Endothelial cell of umbilical vein (primary cell): ENCODE data around the gene ANO7. TPM values are rescaled to one million over a fixed set of nuclear protein-coding genes. Genes with fewer than 3 reads are reported as not detected.

Source experiments
- BruUV-seq: library from RNA; stranded (reverse); fragments of 400-500 nt; replicated peaks from 2 replicates; lab custom pipeline; 2021; lab: Mats Ljungman, UMichigan
- CTCF ChIA-PET: fragments of 300-600, 350-600 bp; sonication (Branson Sonifier 250); formaldehyde crosslinking; loops from one replicate; lab custom pipeline; 2021; ENCODE audit warnings: antibody characterized with exemption, inconsistent platforms; lab: Charles Lee
- POLR2A ChIA-PET: fragments of 300-600, 350-600 bp; sonication (Branson Sonifier 250); formaldehyde crosslinking; loops from one replicate; lab custom pipeline; 2021; ENCODE audit warnings: antibody characterized with exemption, inconsistent platforms; lab: Charles Lee
- DNase-seq: peaks from one replicate; pipeline ENCODE4 v3.0.0-alpha.2; 2011; ENCODE audit warnings: low read depth, low spot score
- FAIRE-seq: peaks from 2 replicates; lab custom pipeline; 2011; peaks lifted over from hg19 to GRCh38; lab: Jason Lieb, UNC
- H2AFZ ChIP-seq: 2 replicates; pipeline ENCODE4 v1.6.0; 2012; ENCODE audit warnings: low read depth, low read length, control low read depth, inconsistent platforms
- H3K27ac ChIP-seq: 2 replicates; pipeline ENCODE4 v1.5.1; 2011; ENCODE audit warnings: low read depth, mild to moderate bottlenecking, control low read depth, low read length, moderate library complexity; ENCODE audit not compliant: insufficient read depth
- H3K27me3 ChIP-seq, 2 experiments: 2 replicates each; pipeline versions ENCODE4 v1.6.0 to v1.6.1; 2011; ENCODE audit warnings: low read length in 2 of 2, mixed read lengths in 1 of 2; ENCODE audit not compliant: control insufficient read depth in 2 of 2, insufficient read depth in 2 of 2
- H3K36me3 ChIP-seq, 2 experiments: 2 replicates in 1 of 2; 3 replicates in 1 of 2; pipeline ENCODE4 v1.5.1; 2011; ENCODE audit warnings: low read length in 2 of 2, mild to moderate bottlenecking in 1 of 2, moderate library complexity in 1 of 2; ENCODE audit not compliant: control insufficient read depth in 2 of 2, insufficient read depth in 2 of 2; ENCODE audit errors: extremely low read depth in 1 of 2
- H3K4me1 ChIP-seq: 3 replicates; pipeline ENCODE4 v1.5.1; 2011; ENCODE audit warnings: mild to moderate bottlenecking, low read length; ENCODE audit not compliant: control insufficient read depth, insufficient read depth; ENCODE audit errors: extremely low read depth
- H3K4me2 ChIP-seq: 2 replicates; pipeline ENCODE4 v1.6.1; 2011; ENCODE audit warnings: low read length, control low read depth, mixed read lengths; ENCODE audit not compliant: insufficient read depth
- H3K4me3 ChIP-seq, 3 experiments: fragments of 200-600 bp in 1 of 3; sonication (generic), shearing (Covaris generic) in 1 of 3; replicated peaks in 1 of 3; 2 replicates each; pipeline ENCODE4 v1.5.1; 2011 to 2016; ENCODE audit warnings: control low read depth in 3 of 3, low read length in 3 of 3, mild to moderate bottlenecking in 2 of 3, inconsistent platforms in 1 of 3, low read depth in 1 of 3, moderate library complexity in 1 of 3; ENCODE audit not compliant: insufficient read depth in 1 of 3
- H3K79me2 ChIP-seq: 2 replicates; pipeline ENCODE4 v1.6.0; 2012; ENCODE audit warnings: low read length, inconsistent platforms; ENCODE audit not compliant: control insufficient read depth, insufficient read depth
- H3K9ac ChIP-seq: replicated peaks from 2 replicates; pipeline ENCODE3; 2011; ENCODE audit warnings: low read length, control low read depth; ENCODE audit not compliant: insufficient read depth; ENCODE audit errors: extremely low read depth
- H3K9me1 ChIP-seq: replicated peaks from 3 replicates; pipeline ENCODE4 v1.6.0; 2011; ENCODE audit warnings: mild to moderate bottlenecking, low read length; ENCODE audit not compliant: control insufficient read depth, insufficient read depth; ENCODE audit errors: extremely low read depth
- H3K9me3 ChIP-seq: replicated peaks from 2 replicates; pipeline ENCODE4 v1.5.1; 2012; ENCODE audit warnings: low read length, inconsistent platforms; ENCODE audit not compliant: control insufficient read depth, insufficient read depth
- H4K20me1 ChIP-seq: replicated peaks from 2 replicates; pipeline ENCODE3; 2011; ENCODE audit warnings: mild to moderate bottlenecking, low read length; ENCODE audit not compliant: control insufficient read depth, insufficient read depth; ENCODE audit errors: extremely low read depth
- CTCF ChIP-seq, 2 donors: IDR thresholded peaks; 1 replicate in 1 of 2; 2 replicates in 1 of 2; pipeline ENCODE4 v1.5.1; 2011; ENCODE audit warnings: low read length in 2 of 2, mild to moderate bottlenecking in 2 of 2, moderate library complexity in 2 of 2, control low read depth in 1 of 2, inconsistent platforms in 1 of 2, low read depth in 1 of 2; ENCODE audit not compliant: insufficient read depth in 1 of 2; ENCODE audit errors: extremely low read depth in 1 of 2
- EZH2 ChIP-seq: IDR thresholded peaks from 2 replicates; pipeline ENCODE4 v1.6.1; 2012; ENCODE audit warnings: borderline replicate concordance, low read depth, mild to moderate bottlenecking, moderate library complexity, low read length, inconsistent platforms; ENCODE audit not compliant: severe bottlenecking
- FOS ChIP-seq: IDR thresholded peaks from 2 replicates; pipeline ENCODE4 v1.6.1; 2011; ENCODE audit warnings: mild to moderate bottlenecking, low read length, moderate library complexity, borderline replicate concordance; ENCODE audit not compliant: insufficient read depth
- GATA2 ChIP-seq: IDR thresholded peaks from 2 replicates; pipeline ENCODE4 v1.7.0; 2011; ENCODE audit warnings: low read depth, mild to moderate bottlenecking, moderate library complexity, mixed read lengths, low read length; ENCODE audit not compliant: insufficient read length, insufficient read depth
- JUN ChIP-seq: IDR thresholded peaks from 2 replicates; pipeline ENCODE4 v1.6.1; 2011; ENCODE audit warnings: borderline replicate concordance, low read depth; ENCODE audit not compliant: insufficient read length, insufficient read depth
- MYC ChIP-seq: IDR thresholded peaks from one replicate; pipeline ENCODE4 v1.6.1; 2011; ENCODE audit warnings: mild to moderate bottlenecking, low read depth, low read length
- POLR2A ChIP-seq: IDR thresholded peaks from 2 replicates; pipeline ENCODE4 v1.6.1; 2012; ENCODE audit warnings: low read depth, mild to moderate bottlenecking, control low read depth, low read length
- POLR2AphosphoS5 ChIP-seq: IDR thresholded peaks from 2 replicates; pipeline ENCODE4 v1.6.1; 2012; ENCODE audit warnings: low read depth, mild to moderate bottlenecking, control low read depth, low read length, moderate library complexity; ENCODE audit not compliant: insufficient read depth
- dilution Hi-C: fragments of 300-500 bp; cut with MboI; formaldehyde crosslinking; loops from one replicate; pipeline ENCODE4 v1.15.0; 2019; ENCODE audit warnings: low sequenced_read_pairs; ENCODE audit not compliant: extremely low pct_ligation_motif_present
- intact Hi-C: fragments of 100-400 bp; cut with micrococcal nuclease; formaldehyde crosslinking; loops from one replicate; pipeline ENCODE4 v1.10.0; 2022
- polyA plus RNA-seq, 4 experiments: library from polyadenylated mRNA; depleted of rRNA in 3 of 4; stranded (reverse) in 3 of 4; unstranded in 1 of 4; fragments of >200 nt; gene quantifications; 2 replicates each; pipeline versions ENCODE4 v1.2.1 to v1.2.3, GENCODE V29; 2011 to 2012; ENCODE audit warnings: missing spikeins in 1 of 4
- total RNA-seq: library from RNA; stranded (reverse); gene quantifications from 2 replicates; pipeline ENCODE4 v1.2.3, GENCODE V29; 2021
- TF ChIP-seq, protein P1 (sequence below): IDR thresholded peaks from 2 replicates; pipeline ENCODE4 v1.6.1; 2011; ENCODE audit not compliant: insufficient read depth, insufficient read length

The ANO7 gene
- total and polyA plus RNA-seq, 2 donors (not counting 3 experiments of a cell fraction or from before 2014, with no cell fraction given), result 0.81 to 2.5 TPM

DNA sequence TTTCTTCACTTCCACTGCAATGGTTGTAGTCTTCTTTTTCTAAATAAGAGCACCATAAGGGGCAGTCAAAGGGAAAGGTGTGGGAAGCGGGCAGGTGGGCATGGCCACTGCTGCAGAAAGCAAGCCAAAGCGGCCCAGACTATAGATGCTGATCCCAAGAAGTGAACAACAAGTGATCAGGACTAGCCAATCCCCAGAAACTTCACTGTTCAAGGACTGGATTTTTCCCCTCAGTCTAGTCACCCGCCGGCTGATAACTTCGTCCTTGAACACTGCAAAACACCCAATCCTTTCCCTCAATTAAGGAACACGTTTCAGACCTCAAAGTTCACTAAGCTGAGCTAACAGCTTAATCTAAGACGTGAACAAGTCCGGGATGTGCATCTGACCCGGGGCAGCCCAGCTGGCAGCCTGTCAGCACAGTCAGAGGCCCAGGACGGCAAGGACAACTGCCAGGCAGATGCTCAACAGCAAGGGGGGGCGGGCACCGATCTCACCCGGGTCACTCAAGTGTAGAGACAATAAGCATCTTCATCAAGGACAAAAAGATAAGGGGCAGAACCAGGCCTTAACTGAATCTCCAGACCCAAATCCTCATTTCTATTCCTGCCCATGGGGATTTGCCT is 67.2 kb downstream of the ANO7 start:
- Histone ChIP-seq H3K79me2 (peaks cover 13% of the 10 kb centered on the region), H3K9me3 (no peaks in the 10 kb centered on the region), H3K36me3 (peaks cover 36 to 55% of the 10 kb centered on the region in 2 experiments), H3K27me3 (no peaks in the 10 kb centered on the region), H3K27ac (no peak overlapping the region), H3K9me1 (no peaks in the 10 kb centered on the region), H3K4me3 (no peak overlapping the region), H3K9ac (no peak overlapping the region), H3K4me1 (peaks cover 11% of the 10 kb centered on the region), H4K20me1 (no peaks in the 10 kb centered on the region), H2AFZ (no peak overlapping the region), H3K4me2 (no peak overlapping the region)
- CTCF ChIA-PET, result no interaction called here
- BruUV-seq, result no TSS peak
- POLR2A ChIA-PET, result no interaction called here
- no peak for TF ChIP-seq MYC
- dilution Hi-C loops (no loop called here), intact Hi-C loops (no loop called here)
- DNase-seq, result no peak
- FAIRE-seq, result no peak

- no peaks in the 10 kb centered on the region for H3K27me3 ChIP-seq
- H2AFZ ChIP-seq, result no peak overlapping the region
- CTCF ChIA-PET, result no interaction called here
- no peak overlapping the region for H3K4me2 ChIP-seq
- no peak overlapping the region for H3K9ac ChIP-seq
- BruUV-seq, result TSS peak; percentile 68
- peaks cover 14% of the 10 kb centered on the region for H3K79me2 ChIP-seq
- H3K9me3 ChIP-seq, result no peaks in the 10 kb centered on the region
- intact Hi-C loops (no loop called here), dilution Hi-C loops (no loop called here)
- no peak for DNase-seq
- H3K36me3 ChIP-seq, result peaks cover 33 to 53% of the 10 kb centered on the region in 2 experiments
- no peak overlapping the region for H3K4me3 ChIP-seq
- no peaks in the 10 kb centered on the region for H4K20me1 ChIP-seq
- H3K27ac ChIP-seq, result no peak overlapping the region
- no peaks in the 10 kb centered on the region for H3K9me1 ChIP-seq
- H3K4me1 ChIP-seq, result peaks cover 11% of the 10 kb centered on the region
- no peak for FAIRE-seq
- TF ChIP-seq FOS (no peak), MYC (no peak), EZH2 (no peak), GATA2 (no peak), JUN (no peak), POLR2AphosphoS5 (no peak), POLR2A (no peak), CTCF (IDR thresholded peaks at IDR 0.05; ENCODE audit: extremely low read depth in 1 of 2, insufficient read depth in 1 of 2, low read depth in 1 of 2, low read length in 2 of 2) (no peak)
- TF ChIP-seq, protein P1, sequence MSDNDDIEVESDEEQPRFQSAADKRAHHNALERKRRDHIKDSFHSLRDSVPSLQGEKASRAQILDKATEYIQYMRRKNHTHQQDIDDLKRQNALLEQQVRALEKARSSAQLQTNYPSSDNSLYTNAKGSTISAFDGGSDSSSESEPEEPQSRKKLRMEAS, result no peak
- POLR2A ChIA-PET, result no interaction called here
Observed at GRCh38 chr2:241256168-241256545, 67.7 kb downstream of the ANO7 start.
